Measurements from ENCODE around the gene GJD2.
A peak's percentile ranks its signal among the peaks of the same experiment; 100 is the strongest.

Gene GJD2

GRCh38 chr15:34754674-34755418 is at the start of gene GJD2:
Gene GJD2, minus strand, starts transcription at chr15:34754998. Its CDS starts 510 bp downstream, at chr15:34754488.
- DNase-seq = peak; percentile 20

DNA sequence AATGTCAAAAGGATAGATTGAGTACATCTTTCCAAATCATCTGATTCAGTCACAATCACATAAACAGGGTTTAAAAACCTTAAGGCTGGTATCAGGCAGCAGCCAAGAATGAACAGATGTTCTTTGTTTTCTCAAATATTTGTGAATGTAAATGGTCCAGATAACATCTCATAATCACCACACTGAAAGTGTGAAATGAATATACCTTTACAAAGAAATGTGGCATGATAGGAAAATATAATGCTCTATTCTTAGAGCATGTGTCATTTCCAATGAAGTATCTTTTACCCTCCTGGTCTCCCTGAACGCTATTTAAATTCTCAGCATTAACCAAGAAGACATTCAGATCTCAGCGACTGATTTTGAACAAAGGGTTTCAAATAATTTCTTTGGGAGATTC is 49.3 kb upstream of the GJD2 start:
- DNase-seq = no peak

DNA sequence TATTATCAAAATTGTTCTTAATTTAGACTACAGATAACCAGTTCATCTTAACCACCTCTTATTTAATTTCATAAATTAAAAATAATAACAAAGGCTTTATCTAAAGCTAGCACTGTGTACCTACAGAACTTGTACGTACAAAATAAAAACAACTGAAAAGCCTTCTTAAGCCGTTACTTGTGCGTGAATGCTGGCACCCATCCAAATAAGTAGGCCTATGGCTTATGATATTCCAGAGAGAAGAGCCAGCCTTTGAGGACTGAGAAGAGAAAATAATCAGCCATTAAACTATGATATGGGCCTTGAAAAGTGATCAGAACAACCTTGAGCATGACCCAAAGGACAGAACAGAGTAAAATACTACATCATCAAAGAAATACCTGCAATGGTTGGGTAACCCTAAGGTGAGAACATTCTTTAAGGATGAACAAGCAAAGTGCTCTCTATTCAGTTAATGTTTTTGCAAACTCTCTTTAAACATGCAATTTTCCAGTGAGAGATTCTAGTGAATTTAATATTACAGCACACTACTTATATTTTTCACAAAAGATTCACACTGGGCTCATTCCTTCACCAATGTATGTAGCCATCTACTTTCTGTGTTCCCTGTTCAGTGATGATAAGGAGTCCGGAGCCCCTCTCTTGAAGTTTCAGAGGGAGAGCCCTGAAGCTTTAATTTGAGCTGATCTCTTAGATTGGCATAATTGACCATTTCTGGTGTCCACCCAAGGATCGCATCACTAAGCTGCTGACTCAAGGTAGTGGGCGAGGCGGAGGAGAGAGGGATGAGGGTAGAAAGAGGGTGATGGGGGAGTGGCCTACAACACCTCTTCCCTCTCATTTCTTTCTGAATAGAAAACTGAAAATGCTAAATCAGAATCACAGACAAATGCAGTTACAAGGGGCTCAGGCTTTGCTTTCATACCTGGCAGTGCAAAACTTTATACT is 48.3 kb upstream of the GJD2 start:
- no peak for DNase-seq

- no peak for DNase-seq
Measured at GRCh38 chr15:34802371-34802770, 47.6 kb upstream of the GJD2 start.

DNA sequence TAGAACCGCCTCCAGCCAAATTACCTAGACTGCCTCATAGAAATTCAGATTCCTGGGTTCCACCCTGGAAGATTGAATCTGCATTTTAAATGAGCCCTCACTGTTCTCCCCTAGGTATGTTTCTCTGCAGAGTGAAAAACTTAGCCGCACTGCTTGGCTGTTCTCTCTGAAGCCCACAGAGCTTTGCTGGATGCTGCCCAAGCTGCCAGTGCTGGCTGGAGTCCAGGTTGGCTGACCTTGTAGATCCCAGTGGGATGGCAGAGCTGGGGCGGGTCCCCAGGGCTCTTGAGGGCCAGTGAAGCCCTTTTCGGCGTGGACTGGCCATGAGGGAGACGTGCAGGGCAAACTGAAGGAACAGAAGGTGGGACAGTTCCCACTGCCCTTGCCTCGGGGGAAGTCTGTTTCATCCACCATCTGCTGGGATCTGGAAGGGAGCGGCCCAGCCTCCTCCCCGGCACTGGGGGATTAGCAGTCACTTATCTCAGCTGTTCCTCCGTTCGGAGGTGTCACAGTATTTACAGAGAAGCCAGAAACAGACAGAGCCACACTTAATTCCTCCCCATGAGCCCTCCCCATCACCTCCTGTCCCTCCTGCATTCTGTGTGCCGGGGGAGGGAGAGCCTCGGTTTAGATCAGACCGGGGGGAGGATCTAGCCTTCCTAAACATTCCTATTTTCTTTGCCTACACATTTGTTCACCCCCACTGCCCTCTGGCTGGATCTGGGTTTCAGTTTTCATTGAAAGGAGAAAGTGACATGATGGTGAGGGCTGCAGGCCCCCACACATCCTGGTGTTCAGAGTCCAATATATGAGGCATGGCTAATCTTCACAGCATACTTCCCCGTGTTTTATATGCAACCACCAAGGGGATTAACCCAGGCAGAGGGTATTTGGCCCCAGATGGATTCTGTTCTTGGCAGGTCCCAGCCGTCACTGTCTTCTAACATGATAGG is 44.6 kb upstream of the GJD2 start:
- DNase-seq = peak; percentile 9

DNA sequence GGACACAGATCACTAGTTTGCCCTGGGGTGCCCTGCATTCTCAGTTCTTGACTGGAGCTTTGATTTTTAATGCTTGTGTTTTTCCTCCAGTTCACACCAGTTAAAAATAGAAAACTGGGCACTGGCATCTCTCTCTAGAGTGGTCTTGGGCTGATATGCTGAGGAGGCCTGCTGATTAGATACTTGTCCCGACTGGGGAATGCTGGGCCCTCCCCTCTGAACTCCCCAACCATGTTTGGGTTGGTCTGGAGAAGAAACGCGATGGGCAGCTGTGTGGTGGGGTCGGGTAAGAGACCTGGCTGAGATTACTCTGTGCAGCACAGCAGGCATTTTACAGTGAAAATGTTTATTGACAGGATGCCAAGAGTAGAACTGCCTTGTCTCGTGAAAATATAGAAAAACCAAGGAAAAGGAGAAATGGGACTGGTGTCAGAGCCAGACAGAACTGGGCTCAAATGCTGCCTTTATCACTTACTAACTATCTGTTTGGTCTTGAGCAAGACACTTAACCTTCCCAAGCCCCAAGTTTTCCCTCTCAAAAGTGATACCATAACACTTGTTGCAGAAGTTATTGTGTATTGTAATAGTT is 42.1 kb upstream of the GJD2 start:
- DNase-seq = no peak

- peak; percentile 26 for DNase-seq
Measured at GRCh38 chr15:34795267-34796081, 40.7 kb upstream of the GJD2 start, which contains the start of gene ACTC1. Gene ACTC1, minus strand, starts transcription at chr15:34795549. Its CDS starts 741 bp downstream, at chr15:34794808.

- no peak for DNase-seq
Measured at GRCh38 chr15:34794590-34795206, 39.9 kb upstream of the GJD2 start.

DNA sequence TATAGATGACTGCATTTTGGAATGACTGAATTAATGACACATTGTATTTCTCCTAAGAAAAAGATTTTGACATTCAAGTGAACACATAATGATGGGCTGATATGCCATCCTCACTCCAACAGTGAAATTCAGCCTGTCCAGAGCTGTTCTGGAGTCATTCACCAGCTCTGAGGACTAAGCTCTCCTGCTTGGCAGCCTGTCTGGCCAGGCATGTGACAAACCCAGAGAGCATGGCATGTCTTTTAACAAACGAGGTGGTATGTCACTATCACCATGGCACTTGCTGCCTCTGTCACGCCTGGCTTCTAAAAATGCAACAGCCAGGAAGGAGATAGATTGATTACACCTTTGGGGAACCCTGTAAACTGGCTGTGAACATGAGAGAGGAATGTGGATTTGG is 39.1 kb upstream of the GJD2 start:
- DNase-seq = no peak

GRCh38 chr15:34793071-34793470 is 38.3 kb upstream of the GJD2 start:
- no peak for DNase-seq

DNA sequence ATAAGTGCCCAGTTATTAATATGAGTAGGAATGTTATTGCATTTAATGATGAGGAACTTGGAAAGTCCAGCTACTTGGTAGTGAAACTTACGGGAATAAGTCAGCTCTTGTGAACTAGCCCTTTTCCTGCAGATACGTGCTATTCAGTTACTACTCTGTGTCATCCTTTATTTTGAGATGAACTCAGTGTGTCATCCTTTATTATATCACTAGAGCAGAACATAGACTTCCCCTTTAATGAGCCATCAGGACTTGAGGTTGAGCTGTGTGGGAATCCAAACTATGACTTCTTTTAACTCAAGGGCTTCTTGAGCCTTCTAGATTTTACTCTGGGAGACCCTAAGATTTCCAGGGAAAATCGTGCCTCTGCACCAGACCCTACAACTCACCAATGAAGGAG is 36.9 kb upstream of the GJD2 start:
- no peak for DNase-seq

DNA sequence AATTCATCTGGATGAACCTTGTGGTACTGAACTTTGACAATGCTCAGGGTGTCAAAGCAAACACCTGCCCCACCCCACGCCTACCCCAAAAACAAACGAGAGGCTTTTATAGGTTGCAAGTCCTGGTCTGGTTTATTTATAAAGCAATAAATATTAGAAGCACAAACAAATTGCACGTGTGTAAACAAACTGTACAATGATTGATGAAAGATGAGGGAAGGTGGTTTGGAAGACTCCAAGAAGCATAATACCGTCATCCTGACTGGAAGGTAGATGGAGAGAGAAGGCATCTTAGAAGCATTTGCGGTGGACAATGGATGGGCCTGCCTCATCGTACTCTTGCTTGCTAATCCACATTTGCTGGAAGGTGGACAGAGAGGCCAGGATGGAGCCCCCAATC is 35.3 kb upstream of the GJD2 start:
- DNase-seq = no peak

GRCh38 chr15:34789326-34789725 is 34.5 kb upstream of the GJD2 start:
- no peak for DNase-seq

GRCh38 chr15:34786206-34786605 is 31.4 kb upstream of the GJD2 start:
- DNase-seq = no peak

GRCh38 chr15:34783991-34784390 is 29.2 kb upstream of the GJD2 start:
- DNase-seq = no peak

DNA sequence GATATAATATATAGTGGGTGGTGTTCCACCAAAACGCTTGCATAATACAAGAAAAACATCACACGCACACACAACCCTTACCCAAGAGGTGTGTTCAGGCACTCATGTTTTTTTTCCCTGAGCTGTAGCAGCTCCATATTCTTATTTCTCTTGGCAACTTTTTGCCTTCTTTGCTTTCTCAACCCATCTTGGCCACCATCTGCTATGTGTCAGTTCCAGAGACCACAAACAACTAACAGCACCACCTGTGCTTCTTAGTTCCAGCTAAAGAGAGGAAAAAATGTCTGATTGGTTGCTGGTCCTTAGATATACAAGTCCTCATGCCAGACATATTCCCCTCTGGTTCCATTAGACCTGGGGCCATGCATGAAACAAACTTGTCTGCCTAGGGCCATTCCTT is 28.6 kb upstream of the GJD2 start:
- no peak for DNase-seq

- DNase-seq = no peak
Measured at GRCh38 chr15:34782901-34783300, 28.1 kb upstream of the GJD2 start.

DNA sequence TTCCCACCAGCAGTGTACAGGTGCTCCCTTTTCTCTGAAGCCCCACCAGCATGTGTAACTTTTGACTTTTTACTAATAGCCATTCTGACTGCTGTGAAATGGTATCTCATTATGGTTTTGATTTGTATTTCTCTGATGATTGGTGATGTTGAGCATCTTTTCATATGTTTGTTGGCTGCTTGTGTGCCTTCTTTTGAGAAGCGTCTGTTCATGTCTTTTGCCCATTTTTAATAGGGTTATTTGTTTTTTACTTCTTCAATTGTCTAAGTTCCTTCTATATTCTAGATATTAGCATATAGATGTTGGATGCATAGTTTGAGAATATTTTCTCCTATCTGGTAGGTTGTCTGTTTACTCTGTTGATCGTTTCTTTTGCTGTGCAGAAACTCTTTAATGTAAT is 25.9 kb upstream of the GJD2 start:
- DNase-seq = no peak

DNA sequence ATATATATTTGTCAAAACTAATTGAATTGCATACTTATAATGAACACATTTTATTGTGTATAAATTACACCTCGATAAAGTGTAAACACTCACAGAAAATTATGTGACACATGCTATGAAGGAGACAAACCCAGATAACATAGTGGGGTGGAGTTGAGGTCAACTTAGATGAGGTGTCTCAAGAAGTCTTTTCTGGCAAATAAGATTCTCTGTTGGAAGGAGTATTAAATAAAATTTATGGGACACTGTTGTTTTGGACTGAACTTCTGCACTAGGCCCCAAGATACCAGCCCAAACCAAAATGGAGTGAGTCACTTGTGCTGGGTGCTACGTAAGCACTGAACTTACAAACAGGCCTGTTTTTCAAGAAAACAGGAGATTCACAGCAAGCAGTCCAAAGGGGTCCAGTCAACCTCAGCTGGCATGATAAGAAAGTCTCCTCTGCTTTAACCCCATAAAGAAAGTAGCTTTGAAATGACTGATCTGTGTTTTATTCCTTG is 21.9 kb upstream of the GJD2 start:
- no peak for DNase-seq

DNA sequence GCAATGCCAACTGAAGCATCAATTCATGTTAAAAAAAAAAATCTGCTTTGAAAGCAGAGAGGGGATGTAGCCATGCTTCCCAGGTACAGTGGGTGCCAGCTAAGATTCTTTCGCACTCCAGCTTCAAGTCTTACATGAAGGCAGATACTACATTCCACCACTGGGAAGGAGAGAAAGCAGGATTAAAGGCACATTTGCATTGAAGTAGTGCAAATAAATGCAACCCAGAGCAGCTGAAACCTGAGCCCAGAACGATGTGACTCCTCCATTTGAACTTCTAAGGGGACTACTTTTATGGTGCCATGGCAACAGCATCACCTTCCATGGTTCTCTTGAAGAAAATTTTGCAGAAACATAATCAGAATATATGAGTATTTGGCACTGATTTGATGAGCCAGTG is 19.1 kb upstream of the GJD2 start:
- DNase-seq = no peak

DNA sequence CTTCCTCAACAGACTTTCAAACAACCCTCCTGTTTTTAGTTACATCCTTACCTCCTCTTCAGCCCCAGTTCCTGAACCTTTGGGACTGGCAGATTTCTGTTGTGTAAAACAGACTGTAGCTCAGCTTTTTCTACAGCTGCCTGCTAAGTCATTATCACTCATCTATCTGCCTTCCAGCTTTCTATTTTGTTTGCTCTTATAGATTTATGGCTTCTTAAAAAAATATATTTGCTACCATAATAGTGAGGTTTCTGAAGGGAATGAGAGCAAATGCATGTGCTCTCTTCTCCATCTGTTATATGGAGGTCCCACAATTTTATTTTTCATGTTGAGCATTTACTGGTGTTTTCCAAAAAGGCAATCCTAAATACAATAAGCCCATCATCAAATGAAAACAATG is 18.2 kb upstream of the GJD2 start:
- DNase-seq = no peak

Measured in hematopoietic multipotent progenitor cell treated with erythropoietin and hydrocortisone succinate and interleukin-3 and kit ligand, for 4 days (in vitro differentiated cells).